H9 (cell line): Measurements from ENCODE around the gene CDH13. TPM values are rescaled to one million over a fixed set of nuclear protein-coding genes. Genes with fewer than 3 reads are reported as not detected.

Experiments
- DNase-seq: peaks from one replicate; pipeline ENCODE4 v3.0.0-alpha.2; 2017
- H2AFZ ChIP-seq: one replicate; pipeline ENCODE4 v1.6.1; 2013; ENCODE audit warnings: mild to moderate bottlenecking, low read length, control low read depth, moderate library complexity
- H2AK5ac ChIP-seq: 2 replicates; pipeline ENCODE4 v1.6.1; 2013; ENCODE audit warnings: low read length, control low read depth, mixed read lengths; ENCODE audit not compliant: insufficient read length
- H2BK120ac ChIP-seq: one replicate; pipeline ENCODE4 v1.6.1; 2013; ENCODE audit warnings: low read depth, mild to moderate bottlenecking, low read length, control low read depth, inconsistent platforms; ENCODE audit not compliant: poor library complexity, severe bottlenecking
- H2BK12ac ChIP-seq: 2 replicates; pipeline ENCODE4 v1.6.1; 2013; ENCODE audit warnings: low read length, control low read depth, mixed read lengths, low read depth; ENCODE audit not compliant: insufficient read length
- H2BK15ac ChIP-seq: 2 replicates; pipeline ENCODE4 v1.6.1; 2013; ENCODE audit warnings: low read depth, low read length, control low read depth
- H2BK20ac ChIP-seq: one replicate; pipeline ENCODE4 v1.6.1; 2013; ENCODE audit warnings: low read depth, mild to moderate bottlenecking, low read length, control low read depth, inconsistent platforms; ENCODE audit not compliant: poor library complexity, severe bottlenecking
- H2BK5ac ChIP-seq: 2 replicates; pipeline ENCODE4 v1.6.1; 2013; ENCODE audit warnings: low read length, control low read depth, mixed read lengths; ENCODE audit not compliant: insufficient read length
- H3K14ac ChIP-seq: 2 replicates; pipeline ENCODE4 v1.6.1; 2013; ENCODE audit warnings: low read length, control low read depth; ENCODE audit not compliant: insufficient read depth
- H3K18ac ChIP-seq: 2 replicates; pipeline ENCODE4 v1.6.1; 2013; ENCODE audit warnings: low read depth, mild to moderate bottlenecking, mixed read lengths, low read length, control low read depth; ENCODE audit not compliant: insufficient read length
- H3K23ac ChIP-seq: 2 replicates; pipeline ENCODE4 v1.6.1; 2013; ENCODE audit warnings: low read length, control low read depth, mixed read lengths, low read depth; ENCODE audit not compliant: insufficient read length
- H3K23me2 ChIP-seq: 2 replicates; pipeline ENCODE4 v1.6.1; 2013; ENCODE audit warnings: low read depth, mild to moderate bottlenecking, mixed read lengths, low read length, control low read depth; ENCODE audit not compliant: insufficient read length, poor library complexity, severe bottlenecking
- H3K27ac ChIP-seq: 2 replicates; pipeline ENCODE4 v1.5.1; 2013; ENCODE audit warnings: low read length, control low read depth, mixed read lengths, low read depth; ENCODE audit not compliant: insufficient read length
- H3K27me3 ChIP-seq: 2 replicates; pipeline ENCODE4 v1.6.1; 2013; ENCODE audit warnings: low read length, control low read depth, inconsistent platforms; ENCODE audit not compliant: insufficient read depth
- H3K4ac ChIP-seq: 2 replicates; pipeline ENCODE4 v1.6.1; 2013; ENCODE audit warnings: low read depth, mild to moderate bottlenecking, control low read depth, inconsistent platforms, low read length, moderate library complexity
- H3K4me1 ChIP-seq: 2 replicates; pipeline ENCODE4 v1.6.1; 2013; ENCODE audit warnings: low read length, control low read depth, inconsistent platforms; ENCODE audit not compliant: insufficient read depth
- H3K4me2 ChIP-seq: 2 replicates; pipeline ENCODE4 v1.6.1; 2013; ENCODE audit warnings: low read length, control low read depth, mixed read lengths; ENCODE audit not compliant: insufficient read length, insufficient read depth
- H3K56ac ChIP-seq: 2 replicates; pipeline ENCODE4 v1.6.1; 2013; ENCODE audit warnings: low read depth, mild to moderate bottlenecking, mixed read lengths, low read length, control low read depth; ENCODE audit not compliant: insufficient read length
- H3K79me1 ChIP-seq: 2 replicates; pipeline ENCODE4 v1.6.1; 2013; ENCODE audit warnings: low read depth, mild to moderate bottlenecking, moderate library complexity, low read length, control low read depth, inconsistent platforms; ENCODE audit not compliant: insufficient read depth, poor library complexity, severe bottlenecking
- H3K79me2 ChIP-seq: 2 replicates; pipeline ENCODE4 v1.6.1; 2013; ENCODE audit warnings: low read length, control low read depth, inconsistent platforms; ENCODE audit not compliant: insufficient read depth
- H3K9ac ChIP-seq: 2 replicates; pipeline ENCODE4 v1.6.1; 2013; ENCODE audit warnings: low read length, control low read depth, mixed read lengths; ENCODE audit not compliant: insufficient read length; ENCODE audit errors: extremely low read depth
- H3K9me3 ChIP-seq: one replicate; pipeline ENCODE4 v1.6.1; 2013; ENCODE audit warnings: low read depth, low read length, inconsistent platforms; ENCODE audit not compliant: control insufficient read depth
- H3T11ph ChIP-seq: one replicate; pipeline ENCODE4 v1.6.1; 2013; ENCODE audit warnings: mild to moderate bottlenecking, low read length, control low read depth, inconsistent platforms
- H4K20me1 ChIP-seq: one replicate; pipeline ENCODE4 v1.6.1; 2013; ENCODE audit not compliant: control insufficient read depth, insufficient read length, insufficient read depth
- H4K5ac ChIP-seq: 2 replicates; pipeline ENCODE4 v1.6.1; 2013; ENCODE audit warnings: low read depth, mild to moderate bottlenecking, mixed read lengths, low read length, control low read depth; ENCODE audit not compliant: insufficient read length
- H4K8ac ChIP-seq: replicated peaks from 2 replicates; pipeline ENCODE4 v1.6.1; 2013; ENCODE audit warnings: low read length, control low read depth, mixed read lengths, low read depth; ENCODE audit not compliant: insufficient read length
- H4K91ac ChIP-seq: 2 replicates; pipeline ENCODE4 v1.6.1; 2013; ENCODE audit warnings: low read depth, mild to moderate bottlenecking, moderate library complexity, mixed read lengths, low read length, control low read depth; ENCODE audit not compliant: insufficient read length
- H3K27ac Mint-ChIP-seq, 3 experiments: 2 replicates in 2 of 3; 3 replicates in 1 of 3; pipeline ENCODE4 v1.8.0; 2020 to 2021; ENCODE audit warnings: mixed read lengths in 3 of 3, mild to moderate bottlenecking in 1 of 3, moderate library complexity in 1 of 3
- H3K27me3 Mint-ChIP-seq: 2 replicates; pipeline ENCODE4 v1.8.0; 2021; ENCODE audit warnings: low read depth, mild to moderate bottlenecking, moderate library complexity, mixed read lengths
- H3K36me3 Mint-ChIP-seq, 3 experiments: 2 replicates in 2 of 3; 3 replicates in 1 of 3; pipeline ENCODE4 v1.8.0; 2020 to 2021; ENCODE audit warnings: low read depth in 3 of 3, mixed read lengths in 3 of 3; ENCODE audit not compliant: insufficient read depth in 1 of 3
- H3K4me1 Mint-ChIP-seq, 2 experiments: 2 replicates each; pipeline ENCODE4 v1.8.0; 2020; ENCODE audit warnings: mixed read lengths in 2 of 2
- H3K4me3 Mint-ChIP-seq, 2 experiments: 2 replicates in 1 of 2; 3 replicates in 1 of 2; pipeline ENCODE4 v1.8.0; 2020 to 2021; ENCODE audit warnings: mild to moderate bottlenecking in 2 of 2, mixed read lengths in 2 of 2, moderate library complexity in 1 of 2
- H3K9me3 Mint-ChIP-seq, 2 experiments: 2 replicates in 1 of 2; 3 replicates in 1 of 2; pipeline ENCODE4 v1.8.0; 2020; ENCODE audit warnings: mild to moderate bottlenecking in 2 of 2, mixed read lengths in 2 of 2, moderate library complexity in 1 of 2
- WGBS: extraction: QIAGEN DNeasy Blood & Tissue Kit; methylation state at CpG from one replicate; pipeline ENCODE4 v1.1.7; 2013; ENCODE audit warnings: missing lambda C conversion rate, low lambda C conversion rate, mixed read lengths; ENCODE audit not compliant: insufficient read length; ENCODE audit errors: extremely low coverage; 5-methylcytosine and 5-hydroxymethylcytosine counted together
- total RNA-seq: library from RNA; stranded (reverse); gene quantifications from 2 replicates; pipeline ENCODE4 v1.2.1, GENCODE V29; 2021
- TF ChIP-seq, protein P1 (sequence below): fragments of 200-600 bp; sonication (generic); conservative IDR thresholded peaks from 3 replicates; pipeline ENCODE4 v1.8.0; 2021; ENCODE audit warnings: antibody characterized with exemption, mild to moderate bottlenecking

Gene CDH13
- total RNA-seq, 1 experiment from 2014 or later: 1.5 TPM

DNA sequence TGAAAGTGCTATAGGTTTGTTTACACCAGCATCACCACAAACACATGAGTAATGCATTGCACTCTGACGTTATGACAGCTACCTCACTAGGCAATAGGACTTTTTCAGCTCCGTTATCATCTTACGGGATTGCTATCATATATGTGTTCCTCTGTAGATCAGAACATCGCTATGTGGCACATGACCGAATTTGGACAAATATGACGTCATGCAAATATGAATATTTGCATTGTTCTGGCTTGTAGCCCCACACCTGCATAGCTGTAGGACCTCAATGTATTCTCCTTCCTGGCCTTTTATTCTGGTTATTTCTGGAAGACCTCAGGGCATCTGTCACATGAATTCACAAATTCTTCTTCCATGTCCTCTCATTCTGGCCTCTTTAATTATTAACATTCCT, 393.2 kb downstream of the CDH13 start:
- no peak overlapping the region for H3K4ac ChIP-seq
- no CpG with 5 or more reads among the region's 6 CpGs for WGBS
- H4K8ac ChIP-seq: no peak overlapping the region
- Mint-ChIP-seq H3K4me3 (no peak overlapping the region), H3K27me3 (no peaks in the 10 kb centered on the region; the same call in 1 of the 2 replicates), H3K27ac (no peak overlapping the region), H3K4me1 (no peaks in the 10 kb centered on the region), H3K9me3 (peaks cover 0 to 4% of the 10 kb centered on the region in 2 experiments; a peak in 2 of 5 replicates), H3K36me3 (no peaks in the 10 kb centered on the region)
- H3K9me3 ChIP-seq: no peaks in the 10 kb centered on the region
- no peak overlapping the region for H3K27ac ChIP-seq
- H2BK5ac ChIP-seq: no peak overlapping the region
- H2BK120ac ChIP-seq: no peak overlapping the region
- H3K14ac ChIP-seq: no peak overlapping the region
- H3K79me1 ChIP-seq: no peaks in the 10 kb centered on the region
- no peak overlapping the region for H3K4me2 ChIP-seq
- H3K27me3 ChIP-seq: no peaks in the 10 kb centered on the region
- TF ChIP-seq, protein P1, sequence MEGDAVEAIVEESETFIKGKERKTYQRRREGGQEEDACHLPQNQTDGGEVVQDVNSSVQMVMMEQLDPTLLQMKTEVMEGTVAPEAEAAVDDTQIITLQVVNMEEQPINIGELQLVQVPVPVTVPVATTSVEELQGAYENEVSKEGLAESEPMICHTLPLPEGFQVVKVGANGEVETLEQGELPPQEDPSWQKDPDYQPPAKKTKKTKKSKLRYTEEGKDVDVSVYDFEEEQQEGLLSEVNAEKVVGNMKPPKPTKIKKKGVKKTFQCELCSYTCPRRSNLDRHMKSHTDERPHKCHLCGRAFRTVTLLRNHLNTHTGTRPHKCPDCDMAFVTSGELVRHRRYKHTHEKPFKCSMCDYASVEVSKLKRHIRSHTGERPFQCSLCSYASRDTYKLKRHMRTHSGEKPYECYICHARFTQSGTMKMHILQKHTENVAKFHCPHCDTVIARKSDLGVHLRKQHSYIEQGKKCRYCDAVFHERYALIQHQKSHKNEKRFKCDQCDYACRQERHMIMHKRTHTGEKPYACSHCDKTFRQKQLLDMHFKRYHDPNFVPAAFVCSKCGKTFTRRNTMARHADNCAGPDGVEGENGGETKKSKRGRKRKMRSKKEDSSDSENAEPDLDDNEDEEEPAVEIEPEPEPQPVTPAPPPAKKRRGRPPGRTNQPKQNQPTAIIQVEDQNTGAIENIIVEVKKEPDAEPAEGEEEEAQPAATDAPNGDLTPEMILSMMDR: no peak
- H3K18ac ChIP-seq: no peak overlapping the region
- no peak overlapping the region for H2AK5ac ChIP-seq
- H2BK15ac ChIP-seq: no peak overlapping the region
- no peak overlapping the region for H4K91ac ChIP-seq
- H3K79me2 ChIP-seq: no peaks in the 10 kb centered on the region
- H3K9ac ChIP-seq: no peak overlapping the region
- H3K4me1 ChIP-seq: no peaks in the 10 kb centered on the region
- no peak overlapping the region for H4K5ac ChIP-seq
- no peak overlapping the region for H3K56ac ChIP-seq
- H2AFZ ChIP-seq: no peak overlapping the region
- H2BK20ac ChIP-seq: no peak overlapping the region
- no peak overlapping the region for H2BK12ac ChIP-seq
- H3K23ac ChIP-seq: no peak overlapping the region
- H3T11ph ChIP-seq: no peak overlapping the region
- H4K20me1 ChIP-seq: no peaks in the 10 kb centered on the region
- DNase-seq: no peak
- H3K23me2 ChIP-seq: no peaks in the 10 kb centered on the region
